Activated T-cell treated with anti-CD3 and anti-CD28 coated beads, Interleukin-2, amount 50 U/mL, for 72 hours (primary cell): ENCODE data around the gene C20orf202. TPM values are rescaled to one million over a fixed set of nuclear protein-coding genes. Genes with fewer than 3 reads are reported as not detected.
"Not testable (repeated sequence)": the region's sequence is repeated elsewhere in the genome, so short reads cannot be mapped to it uniquely, and the experiment has no call there.

Source experiments
- ATAC-seq, 2 donors: fragments of 150-1000 bp; cut with Tn5 transposase; replicated peaks in 1 of 2; 2 replicates each; pipeline ENCODE4 v1.10.0; 2021; ENCODE audit warnings: moderate library complexity in 2 of 2, mild to moderate bottlenecking in 1 of 2
- DNase-seq, 2 donors: peaks; one replicate each; pipeline ENCODE4 v3.0.0; 2021 to 2022; ENCODE audit warnings: mixed read lengths in 1 of 2
- H3K27ac Mint-ChIP-seq: one replicate; pipeline ENCODE4 v1.8.0; 2022; ENCODE audit warnings: mild to moderate bottlenecking, moderate library complexity, mixed read lengths
- H3K27me3 Mint-ChIP-seq: one replicate; pipeline ENCODE4 v1.8.0; 2022; ENCODE audit warnings: low read depth, mixed read lengths
- H3K36me3 Mint-ChIP-seq, 2 donors: one replicate each; pipeline ENCODE4 v1.8.0; 2022; ENCODE audit warnings: mixed read lengths in 2 of 2, mild to moderate bottlenecking in 1 of 2; ENCODE audit not compliant: insufficient read depth in 2 of 2
- H3K4me1 Mint-ChIP-seq: one replicate; pipeline ENCODE4 v1.8.0; 2022; ENCODE audit warnings: low read depth, mixed read lengths
- H3K4me3 Mint-ChIP-seq, 2 donors: one replicate each; pipeline ENCODE4 v1.8.0; 2022; ENCODE audit warnings: mild to moderate bottlenecking in 2 of 2, mixed read lengths in 2 of 2, moderate library complexity in 2 of 2
- H3K9me3 Mint-ChIP-seq, 2 donors: one replicate each; pipeline ENCODE4 v1.8.0; 2022; ENCODE audit warnings: mixed read lengths in 2 of 2
- total RNA-seq, 2 donors: library from RNA; stranded (reverse); gene quantifications; one replicate each; pipeline ENCODE4 v1.2.3, GENCODE V29; 2022

Gene C20orf202
- total RNA-seq, 2 donors from 2014 or later, result 0.19 TPM; not detected in 1

DNA sequence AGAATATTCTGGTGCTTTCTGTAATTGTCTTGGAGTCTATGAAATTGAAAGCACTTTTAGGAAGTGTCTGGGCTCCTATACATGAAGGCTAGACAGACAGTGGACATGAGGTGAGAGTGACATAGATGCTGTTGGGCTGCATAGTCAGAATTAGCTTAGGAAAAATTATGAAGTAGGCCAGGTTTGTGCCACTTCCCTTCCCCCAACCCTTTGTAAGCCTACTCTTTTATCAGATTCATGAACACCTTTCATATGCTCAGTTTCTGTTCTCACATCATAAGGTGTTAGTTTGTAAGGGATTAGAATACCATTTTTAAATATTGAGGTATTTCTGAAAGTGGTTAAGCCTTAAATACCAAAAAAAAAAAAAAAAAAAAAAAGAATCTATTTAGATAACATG is 44.4 kb downstream of the C20orf202 start:
- ATAC-seq (no peak), DNase-seq (no peak)
- H3K4me1 Mint-ChIP-seq, result no peaks in the 10 kb centered on the region
- no peaks in the 10 kb centered on the region for H3K27me3 Mint-ChIP-seq
- H3K27ac Mint-ChIP-seq, result no peak overlapping the region
- H3K36me3 Mint-ChIP-seq, result peaks cover 0 to 2% of the 10 kb centered on the region in 2 donors
- H3K9me3 Mint-ChIP-seq, result no peaks in the 10 kb centered on the region
- no peak overlapping the region for H3K4me3 Mint-ChIP-seq

DNA sequence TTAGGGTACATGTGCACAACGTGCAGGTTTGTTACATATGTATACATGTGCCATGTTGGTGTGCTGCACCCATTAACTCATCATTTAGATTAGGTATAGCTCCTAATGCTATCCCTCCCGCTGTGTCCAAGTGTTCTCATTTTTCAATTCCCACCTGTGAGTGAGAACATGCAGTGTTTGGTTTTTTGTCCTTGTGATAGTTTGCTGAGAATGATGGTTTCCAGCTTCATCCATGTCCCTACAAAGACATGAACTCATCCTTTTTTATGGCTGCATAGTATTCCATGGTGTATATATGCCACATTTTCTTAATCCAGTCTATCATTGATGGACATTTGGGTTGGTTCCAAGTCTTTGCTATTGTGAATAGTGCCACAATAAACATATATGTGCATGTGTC is 47.0 kb downstream of the C20orf202 start:
- not testable (repeated sequence) for H3K4me3 Mint-ChIP-seq, H3K9me3 Mint-ChIP-seq, H3K36me3 Mint-ChIP-seq, ATAC-seq, H3K4me1 Mint-ChIP-seq, DNase-seq, H3K27me3 Mint-ChIP-seq, H3K27ac Mint-ChIP-seq

DNA sequence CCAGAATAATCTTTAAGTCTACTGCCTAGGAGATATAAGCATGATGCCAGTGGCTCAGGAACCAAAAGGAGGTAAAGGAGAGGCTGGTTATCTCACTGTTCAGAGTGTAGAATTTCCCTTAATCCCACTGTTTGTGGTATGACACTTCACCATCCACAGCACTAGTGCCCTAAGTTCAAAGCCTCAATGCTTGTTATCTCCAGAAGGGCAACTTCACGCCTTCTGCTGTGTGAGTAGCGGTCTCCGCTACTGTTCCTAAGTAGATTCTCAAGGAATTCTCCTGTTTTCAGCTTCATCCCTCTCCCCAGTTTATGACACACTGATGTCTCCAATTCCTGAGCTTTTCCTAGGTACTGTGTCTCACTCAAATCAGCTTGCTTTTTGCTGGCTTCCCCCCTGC is 49.2 kb downstream of the C20orf202 start:
- no peak overlapping the region for H3K27ac Mint-ChIP-seq
- no peaks in the 10 kb centered on the region for H3K4me1 Mint-ChIP-seq
- H3K36me3 Mint-ChIP-seq, result peaks cover 0 to 2% of the 10 kb centered on the region in 2 donors
- H3K9me3 Mint-ChIP-seq, result no peaks in the 10 kb centered on the region
- no peak overlapping the region for H3K4me3 Mint-ChIP-seq
- no peak for ATAC-seq
- no peak for DNase-seq
- H3K27me3 Mint-ChIP-seq, result no peaks in the 10 kb centered on the region

DNA sequence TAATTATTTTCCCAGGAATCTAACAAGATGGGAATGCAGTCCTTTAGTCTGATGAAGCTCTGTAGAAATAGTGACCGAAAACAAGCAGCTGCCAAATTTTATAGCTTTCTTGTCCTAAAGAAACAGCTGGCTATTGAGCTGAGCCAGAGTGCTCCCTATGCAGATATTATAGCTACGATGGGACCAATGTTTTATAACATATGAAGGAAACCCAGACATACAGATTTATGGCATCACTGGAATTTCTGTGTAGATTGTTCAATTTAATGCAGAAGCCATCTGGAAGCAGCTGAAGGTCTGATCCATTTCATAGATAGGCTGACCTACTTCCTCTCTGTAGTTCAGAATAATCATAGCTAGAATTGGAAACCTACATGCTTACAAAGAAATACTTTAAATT is 51.0 kb downstream of the C20orf202 start:
- H3K27me3 Mint-ChIP-seq, result no peaks in the 10 kb centered on the region
- ATAC-seq, result no peak

DNA sequence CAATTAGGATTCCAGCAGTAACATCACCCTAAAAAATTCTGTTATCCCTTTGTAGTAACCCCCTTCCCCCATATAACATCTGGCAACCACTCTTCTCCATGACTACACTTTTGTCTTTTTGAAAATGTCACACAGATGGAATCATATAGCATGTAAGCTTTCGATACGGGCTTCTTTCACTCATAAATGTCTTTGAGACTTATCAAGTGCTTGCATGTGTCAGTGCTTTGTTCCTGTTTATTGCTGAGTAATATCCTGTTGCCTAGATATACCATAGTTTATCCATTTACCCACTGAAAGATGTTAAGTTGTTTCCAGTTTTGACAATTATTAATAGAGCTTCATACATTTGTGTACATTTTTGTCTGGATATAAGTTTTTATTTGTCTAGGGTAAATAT is 52.4 kb downstream of the C20orf202 start:
- H3K36me3 Mint-ChIP-seq, result no peaks in the 10 kb centered on the region
- no peaks in the 10 kb centered on the region for H3K4me1 Mint-ChIP-seq
- no peak for DNase-seq
- ATAC-seq, result no peak
- no peak overlapping the region for H3K27ac Mint-ChIP-seq
- no peak overlapping the region for H3K4me3 Mint-ChIP-seq
- no peaks in the 10 kb centered on the region for H3K9me3 Mint-ChIP-seq
- no peaks in the 10 kb centered on the region for H3K27me3 Mint-ChIP-seq

More for the DNA sequence above, 51.0 kb downstream of the C20orf202 start:
- Mint-ChIP-seq H3K9me3 (no peaks in the 10 kb centered on the region), H3K4me3 (no peak overlapping the region), H3K36me3 (peaks cover 0 to 2% of the 10 kb centered on the region in 2 donors), H3K4me1 (no peaks in the 10 kb centered on the region), H3K27ac (no peak overlapping the region)
- no peak for DNase-seq

Other genes with a start within 250 kb of the C20orf202 start
- under 1 TPM in 1 of 2 donors, not detected in 1; 0.12 TPM for gene RSPO4, start 201.1 kb upstream of the C20orf202 start, total RNA-seq
- 100 to 1,000 TPM; 168 to 185 TPM for gene PSMF1, start 84.9 kb upstream of the C20orf202 start, total RNA-seq
- 1 to 10 TPM in 1 of 2 donors, under 1 TPM in 1; 0.60 to 1.5 TPM for gene TMEM74B, start 18.5 kb upstream of the C20orf202 start, total RNA-seq
- 1 to 10 TPM in 1 of 2 donors, under 1 TPM in 1; 0.21 to 1.2 TPM for gene RAD21L1, start 22.6 kb downstream of the C20orf202 start, total RNA-seq
- gene SNPH, start 62.8 kb downstream of the C20orf202 start, total RNA-seq, result 1 to 10 TPM; 7.1 to 7.8 TPM
- 10 to 100 TPM; 11.0 to 11.5 TPM for gene SDCBP2, start 125.7 kb downstream of the C20orf202 start, total RNA-seq
- 100 to 1,000 TPM; 228 to 278 TPM for gene FKBP1A, start 189.6 kb downstream of the C20orf202 start, total RNA-seq